ENCODE measurements around the gene SRC.

DNA sequence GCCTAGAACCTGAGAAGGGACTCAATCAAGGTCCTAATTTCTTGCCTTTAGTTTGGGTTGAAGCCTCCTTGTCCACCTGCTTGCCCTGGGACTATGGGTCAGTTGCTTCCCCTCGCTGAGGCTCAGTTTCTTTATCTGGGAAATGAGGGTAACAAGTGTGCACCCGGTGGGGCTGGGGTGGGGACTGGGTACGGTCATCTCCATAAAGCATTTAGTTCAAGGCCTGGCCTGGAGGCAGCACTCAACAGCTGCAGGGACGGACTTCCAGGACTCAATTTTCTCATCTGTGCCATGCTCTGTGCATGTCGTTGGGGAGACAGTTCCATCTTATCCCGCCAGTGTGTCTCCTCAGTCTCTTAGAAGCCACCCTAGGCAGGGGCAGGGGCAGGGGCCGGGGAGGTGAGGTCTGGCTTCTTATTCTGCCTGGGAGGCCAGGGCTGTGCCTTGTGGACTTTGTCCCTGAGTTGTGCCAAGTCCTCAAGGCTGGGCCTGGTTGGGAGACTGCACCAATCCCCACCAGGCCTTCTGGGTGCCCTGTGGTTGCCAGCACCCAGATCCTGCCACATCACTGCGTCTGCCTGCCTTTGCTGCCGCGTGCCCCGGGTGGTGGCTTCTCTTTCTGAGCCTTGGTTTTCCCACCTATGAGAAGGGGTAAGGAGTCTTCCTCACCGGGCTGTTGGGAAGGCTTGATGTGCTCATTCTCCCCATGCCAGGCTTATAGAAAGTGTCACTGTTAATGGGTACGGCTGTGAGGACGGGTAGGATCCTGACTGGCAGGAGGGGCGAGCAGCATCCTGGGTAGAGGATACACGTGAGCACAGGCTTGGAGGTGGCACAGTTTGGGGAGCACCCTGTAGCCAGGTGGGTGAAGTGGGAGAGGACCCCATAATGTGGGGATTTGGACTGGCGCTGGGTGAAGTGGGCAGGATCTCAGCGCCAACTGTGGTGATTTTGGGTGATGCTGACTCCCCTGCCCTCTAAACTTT, 8.6 kb downstream of the SRC start:
- no peak for TF ChIP-seq POLR2A (IDR thresholded peaks at IDR 0.05; ENCODE audit: low read length)
- no peak for TF ChIP-seq GATA1 (IDR thresholded peaks at IDR 0.05; ENCODE audit: low read depth, low read length)

Measured in erythroblast (primary cell).